Cortex of kidney (tissue), 1 donor: ENCODE data around the gene DYNC1I1.
"Not testable (repeated sequence)": the region's sequence is repeated elsewhere in the genome, so short reads cannot be mapped to it uniquely, and the experiment has no call there.

Experiments
- DNase-seq: peaks from one replicate; lab custom pipeline; 2025; lab: John Stamatoyannopoulos, UW

The DYNC1I1 gene

GRCh38 chr7:95910341-95910740, 138.0 kb downstream of the DYNC1I1 start:
- DNase-seq: no peak

- no peak for DNase-seq
These were observed 143.4 kb downstream of the DYNC1I1 start for GRCh38 chr7:95915731-95916130.

DNA sequence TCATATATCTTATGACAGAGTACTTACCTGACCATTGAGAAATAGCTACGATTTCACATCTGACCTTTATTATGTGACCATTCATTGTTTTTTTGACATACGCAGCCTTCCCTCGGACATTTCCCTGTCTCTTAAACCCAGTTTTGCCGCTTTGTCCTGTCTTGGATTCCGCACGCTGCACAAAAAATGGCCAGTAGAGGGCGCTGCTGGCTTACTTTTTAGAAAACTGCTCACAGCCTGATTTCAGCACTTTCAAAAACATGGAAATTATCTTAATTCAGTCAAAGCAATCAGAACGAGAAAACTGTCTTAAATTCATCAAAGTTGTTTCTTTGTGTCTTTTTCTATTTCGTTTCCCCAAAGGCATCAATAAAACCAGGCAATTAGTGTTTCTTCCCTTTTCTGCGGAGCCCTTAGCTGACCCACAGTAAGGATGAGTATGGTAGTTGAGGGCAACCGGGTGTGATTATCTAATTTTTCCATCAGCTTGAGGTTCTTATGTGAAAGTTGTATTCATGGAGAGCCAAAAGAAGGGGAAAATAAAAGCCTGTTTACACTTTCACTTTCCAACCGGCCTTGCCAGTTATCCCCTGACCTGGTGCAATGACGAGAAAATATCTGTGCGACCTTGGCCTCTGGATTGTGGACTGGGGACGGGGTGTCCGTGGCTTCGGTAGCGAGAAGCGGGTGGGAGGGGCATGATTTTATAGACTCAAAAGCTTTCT, 144.4 kb downstream of the DYNC1I1 start:
- no peak for DNase-seq

GRCh38 chr7:95917634-95918033, 145.3 kb downstream of the DYNC1I1 start:
- no peak for DNase-seq

DNA sequence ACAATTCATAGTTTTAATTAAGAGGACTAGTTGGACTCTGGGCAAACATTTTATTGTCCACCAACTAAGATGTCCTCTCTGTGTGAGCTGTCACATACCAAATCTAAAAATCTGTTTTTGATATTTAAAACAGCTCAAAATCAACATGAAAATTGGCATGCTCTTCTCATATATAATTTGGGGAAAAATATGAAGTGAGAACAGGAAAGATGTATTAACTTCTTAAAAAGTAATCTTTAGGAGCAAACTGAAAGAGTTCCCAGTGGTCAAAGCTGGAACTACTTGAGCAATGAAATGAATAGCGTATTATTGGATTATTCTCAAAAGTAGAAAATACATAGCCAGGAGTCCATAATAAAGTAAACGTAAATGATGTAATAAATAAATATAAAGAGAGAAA, 147.2 kb downstream of the DYNC1I1 start:
- no peak for DNase-seq

GRCh38 chr7:95921543-95921942, 149.2 kb downstream of the DYNC1I1 start:
- DNase-seq: no peak

GRCh38 chr7:95922191-95922590, 149.8 kb downstream of the DYNC1I1 start:
- DNase-seq: no peak

GRCh38 chr7:95925236-95925635, 152.9 kb downstream of the DYNC1I1 start:
- DNase-seq: no peak

GRCh38 chr7:95925971-95926370, 153.6 kb downstream of the DYNC1I1 start:
- no peak for DNase-seq

- DNase-seq: no peak
These were observed 155.4 kb downstream of the DYNC1I1 start for GRCh38 chr7:95927756-95928155.

DNA sequence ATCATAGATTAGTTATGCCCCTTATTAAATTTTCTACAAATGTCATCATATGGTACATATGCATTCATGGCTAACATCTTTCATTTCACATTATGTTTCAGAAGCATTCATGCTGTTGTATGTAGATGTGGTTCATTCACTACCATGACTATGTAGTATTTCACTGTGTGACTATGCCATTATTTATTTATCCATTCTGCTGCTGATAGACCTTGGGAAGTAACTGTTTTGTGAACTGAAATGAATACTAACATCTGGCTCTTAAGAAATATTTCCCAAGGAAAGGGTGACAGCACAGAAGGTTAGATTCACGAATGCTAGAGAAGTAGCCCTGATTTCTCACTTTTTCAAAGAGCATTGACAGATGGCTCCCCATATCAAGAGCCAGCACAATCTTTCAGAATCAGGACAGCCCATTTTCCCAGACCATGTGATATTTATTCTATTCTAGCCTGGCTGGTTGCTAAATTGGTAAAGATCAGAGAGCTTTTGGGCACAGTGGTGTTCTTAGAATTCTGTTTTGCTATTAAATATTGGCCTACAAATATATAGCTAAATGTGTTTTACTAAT, 157.4 kb downstream of the DYNC1I1 start:
- DNase-seq: no peak

- no peak for DNase-seq
These were observed 159.3 kb downstream of the DYNC1I1 start for GRCh38 chr7:95931460-95932232.

DNA sequence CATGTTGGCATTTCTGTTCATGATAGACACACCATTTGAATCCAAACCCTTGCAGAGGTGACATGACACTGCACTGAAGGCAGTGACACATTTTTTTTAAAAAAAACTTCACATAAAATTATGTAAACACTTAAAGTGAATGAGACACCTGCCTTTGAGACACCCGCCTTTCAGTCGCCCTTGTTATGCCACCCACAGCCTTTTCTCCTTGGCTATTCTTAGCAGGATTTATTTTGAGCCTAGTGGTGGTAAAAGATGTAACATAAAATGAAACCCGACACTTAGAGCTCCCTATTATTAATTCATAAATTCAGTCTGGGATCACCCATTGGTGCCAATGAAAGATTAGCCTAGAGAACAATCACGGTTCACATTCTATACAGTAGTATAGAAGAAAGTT, 161.3 kb downstream of the DYNC1I1 start:
- no peak for DNase-seq

DNA sequence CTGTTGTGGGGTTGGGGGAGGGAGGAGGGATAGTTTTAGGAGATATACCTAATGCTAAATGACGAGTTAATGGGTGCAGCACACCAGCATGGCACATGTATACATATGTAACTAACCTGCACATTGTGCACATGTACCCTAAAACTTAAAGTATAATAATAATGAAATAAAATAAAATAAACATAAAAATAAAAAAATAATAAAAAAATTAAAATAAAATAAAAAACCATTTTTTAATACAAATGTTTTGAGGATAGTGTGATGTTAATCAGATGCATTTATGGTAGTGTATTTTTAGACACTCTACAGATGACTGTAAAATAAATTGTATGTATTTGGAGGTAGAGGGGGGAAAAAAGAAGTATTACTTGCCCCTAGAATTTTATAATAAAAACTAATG, 172.5 kb downstream of the DYNC1I1 start:
- DNase-seq: not testable (repeated sequence)

DNA sequence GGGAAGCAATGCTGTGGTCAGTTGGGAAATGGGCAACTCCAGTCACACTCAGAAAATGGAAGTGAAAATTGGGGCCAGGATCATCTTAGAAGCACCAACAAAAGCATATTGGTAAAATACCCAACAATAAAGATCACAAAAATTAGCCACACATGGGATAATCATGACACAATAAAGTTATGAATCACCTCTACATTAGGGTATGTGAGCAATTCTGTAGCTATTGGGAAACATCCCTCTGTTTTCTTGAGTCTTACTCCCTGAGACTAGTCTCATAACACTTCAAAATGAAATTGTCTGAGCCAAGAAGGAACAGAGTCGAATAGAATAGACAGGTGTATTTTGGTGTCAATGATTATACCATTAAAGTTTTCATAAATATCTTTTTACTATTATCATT, 178.3 kb downstream of the DYNC1I1 start:
- no peak for DNase-seq

DNA sequence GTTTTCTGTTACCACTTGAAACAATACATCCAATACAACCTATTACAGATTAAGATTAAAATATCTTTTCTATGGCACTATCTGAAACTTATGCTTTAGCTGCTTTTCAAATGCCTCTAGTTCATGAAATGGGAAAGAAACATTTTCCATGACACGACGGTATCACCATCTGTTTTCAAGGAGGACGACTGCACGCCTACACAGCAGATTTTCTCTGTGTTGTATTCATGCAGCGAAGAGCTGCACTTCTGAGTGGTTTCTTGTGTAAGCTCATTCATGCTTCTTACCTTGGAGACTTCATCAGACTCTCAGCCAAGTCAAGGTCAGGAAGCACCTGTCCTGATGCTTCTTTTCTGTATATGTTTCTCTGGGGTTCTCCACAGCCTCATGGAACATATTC, 179.2 kb downstream of the DYNC1I1 start:
- no peak for DNase-seq

DNA sequence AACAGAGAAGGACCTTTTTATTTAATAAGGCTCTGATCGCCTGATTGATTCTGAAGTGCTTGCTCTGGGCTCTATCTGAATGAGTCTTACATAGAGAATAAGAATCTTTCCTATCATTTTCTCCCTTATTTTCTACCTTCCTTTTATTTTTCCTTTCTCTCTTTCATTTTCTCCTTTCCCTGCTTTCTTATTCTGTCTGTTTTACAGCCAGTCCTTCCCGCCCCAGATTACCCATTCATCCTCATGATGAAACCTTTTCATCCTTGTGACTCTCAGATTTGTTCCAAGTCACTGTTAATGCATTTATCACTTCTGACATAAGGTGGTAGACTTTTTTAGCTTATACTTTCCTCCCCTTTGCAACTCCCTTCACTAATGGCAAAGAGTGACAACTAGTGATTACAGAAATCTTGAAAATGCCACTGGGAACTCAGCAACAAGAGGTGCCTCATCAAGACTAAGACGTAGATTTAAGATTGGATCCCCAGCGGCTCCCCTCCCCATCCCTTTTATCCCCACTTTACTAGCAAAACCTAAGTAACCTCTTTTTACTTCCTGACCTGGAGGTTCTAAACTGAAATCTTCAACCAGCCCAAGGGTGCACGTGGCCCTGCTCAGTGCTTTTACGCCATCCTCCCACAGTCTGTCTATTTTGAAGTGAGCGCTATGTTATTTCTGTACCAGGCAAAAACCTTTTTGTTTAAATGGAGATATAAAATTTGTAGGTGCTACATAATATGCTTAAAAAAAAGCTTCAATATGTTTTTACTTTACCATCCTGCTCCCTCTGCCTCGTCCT, 179.8 kb downstream of the DYNC1I1 start:
- DNase-seq: no peak

DNA sequence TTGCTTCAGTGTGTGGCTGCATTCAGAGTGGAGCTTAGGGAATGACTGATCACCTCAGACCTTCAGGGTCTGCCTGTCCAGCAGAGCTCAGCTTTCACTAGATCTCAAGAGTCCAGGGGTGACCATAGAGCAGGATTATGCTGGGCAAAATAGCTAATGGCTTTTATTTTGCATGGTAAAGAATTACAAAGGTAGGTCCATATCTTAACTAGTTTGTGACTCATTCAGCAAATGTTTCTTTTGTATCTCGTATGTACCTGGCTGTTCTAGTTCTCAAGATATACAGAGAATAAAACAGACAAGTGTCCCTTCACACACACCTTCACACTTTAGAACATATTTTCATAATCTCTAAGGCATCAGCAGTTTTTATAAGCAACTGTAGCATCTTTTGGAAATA, 180.5 kb downstream of the DYNC1I1 start:
- DNase-seq: no peak

DNA sequence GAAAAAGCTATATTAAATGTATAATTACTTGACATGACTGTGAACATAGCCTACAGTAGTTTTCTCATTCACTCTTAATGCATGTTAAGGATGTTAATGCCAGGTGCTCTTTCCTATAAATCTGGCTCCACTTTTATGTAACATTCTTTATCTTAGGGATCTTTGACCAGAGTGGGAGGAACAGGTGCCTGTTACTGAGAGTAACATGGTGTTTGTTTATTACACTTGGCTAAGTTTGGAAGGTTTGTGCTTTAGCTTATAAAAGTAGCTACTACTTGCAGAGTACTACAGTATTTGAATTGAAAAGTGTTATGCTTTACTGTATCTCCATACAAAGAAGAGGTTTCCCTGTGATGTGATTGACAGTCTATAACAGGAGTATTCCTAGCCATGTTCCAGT, 183.4 kb downstream of the DYNC1I1 start:
- no peak for DNase-seq

DNA sequence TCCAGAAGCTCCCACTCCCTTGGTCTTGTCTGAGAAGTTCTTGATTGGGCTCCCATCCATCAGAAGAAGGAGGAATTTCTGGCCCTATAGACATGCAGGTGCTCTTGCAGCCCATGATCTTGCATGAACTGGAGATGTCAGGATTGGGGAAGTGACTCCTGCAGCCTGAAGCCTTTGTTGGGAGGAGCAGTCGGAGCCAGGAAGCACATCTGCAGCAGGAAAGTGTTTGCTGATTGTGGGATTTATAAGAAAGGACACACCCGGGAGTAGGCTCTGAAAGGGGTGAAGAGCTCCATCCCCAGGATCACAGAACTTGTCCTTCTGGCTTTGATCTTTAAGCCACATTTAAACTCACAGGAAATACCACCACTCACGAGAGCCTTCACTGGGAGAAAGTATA, 185.2 kb downstream of the DYNC1I1 start:
- no peak for DNase-seq

GRCh38 chr7:95960706-95961244, 188.4 kb downstream of the DYNC1I1 start:
- no peak for DNase-seq

GRCh38 chr7:95963446-95963990, 191.2 kb downstream of the DYNC1I1 start:
- DNase-seq: no peak
